Hepatocyte (in vitro differentiated cells): ENCODE results near the gene ATP2A2. TPM values are rescaled to one million over a fixed set of nuclear protein-coding genes. Genes with fewer than 3 reads are reported as not detected.

Experiments used
- DNase-seq: peaks from one replicate; pipeline ENCODE4 v3.0.0-alpha.2; 2016; ENCODE audit warnings: low spot score
- H2AFZ ChIP-seq: fragments of 200-600 bp; sonication (generic); 2 replicates; pipeline ENCODE4 v1.6.0; 2016; ENCODE audit warnings: antibody characterized with exemption, mild to moderate bottlenecking
- H3K27ac ChIP-seq: fragments of 200-600 bp; sonication (generic); 2 replicates; pipeline ENCODE4 v1.5.1; 2016; ENCODE audit warnings: mild to moderate bottlenecking
- H3K27me3 ChIP-seq: fragments of 200-600 bp; sonication (generic); 2 replicates; pipeline ENCODE4 v1.6.1; 2016
- H3K36me3 ChIP-seq: fragments of 200-600 bp; sonication (generic); replicated peaks from 2 replicates; pipeline ENCODE4 v1.5.1; 2016; ENCODE audit warnings: low read depth; ENCODE audit not compliant: insufficient read depth
- H3K4me1 ChIP-seq: fragments of 200-600 bp; sonication (generic); 2 replicates; pipeline ENCODE4 v1.5.1; 2016; ENCODE audit warnings: mild to moderate bottlenecking, moderate library complexity; ENCODE audit not compliant: insufficient read depth
- H3K4me2 ChIP-seq: fragments of 200-600 bp; sonication (generic); 2 replicates; pipeline ENCODE4 v1.6.0; 2016
- H3K4me3 ChIP-seq: fragments of 200-600 bp; sonication (generic); 2 replicates; pipeline ENCODE4 v1.5.1; 2016; ENCODE audit warnings: mild to moderate bottlenecking
- H3K79me2 ChIP-seq: fragments of 200-600 bp; sonication (generic); 2 replicates; pipeline ENCODE4 v1.6.0; 2017; ENCODE audit warnings: mild to moderate bottlenecking
- H3K9me2 ChIP-seq: fragments of 200-600 bp; sonication (generic); replicated peaks from 2 replicates; pipeline ENCODE4 v1.6.0; 2017; ENCODE audit warnings: mild to moderate bottlenecking; ENCODE audit not compliant: insufficient read depth
- H3K9me3 ChIP-seq: fragments of 200-600 bp; sonication (generic); 2 replicates; pipeline ENCODE4 v1.5.1; 2016; ENCODE audit warnings: low read depth, mild to moderate bottlenecking
- H4K20me1 ChIP-seq: fragments of 200-600 bp; sonication (generic); 2 replicates; pipeline ENCODE4 v1.6.0; 2016; ENCODE audit warnings: mild to moderate bottlenecking; ENCODE audit not compliant: insufficient read depth, poor library complexity, severe bottlenecking
- CTCF ChIP-seq: fragments of 200-600 bp; sonication (generic); IDR thresholded peaks from 2 replicates; pipeline ENCODE4 v1.5.1; 2016; ENCODE audit warnings: antibody characterized with exemption, mild to moderate bottlenecking; ENCODE audit not compliant: poor library complexity
- EZH2 ChIP-seq: fragments of 200-600 bp; sonication (generic); IDR thresholded peaks from 2 replicates; pipeline ENCODE4 v1.6.1; 2016; ENCODE audit warnings: antibody characterized with exemption, mild to moderate bottlenecking, borderline replicate concordance
- EZH2phosphoT487 ChIP-seq: fragments of 200-600 bp; sonication (generic); IDR thresholded peaks from one replicate; pipeline ENCODE4 v1.6.1; 2018; ENCODE audit warnings: antibody characterized with exemption, mild to moderate bottlenecking, low read depth, moderate library complexity; ENCODE audit not compliant: unreplicated experiment, severe bottlenecking
- WGBS: methylation state at CpG from one replicate; pipeline ENCODE4 v1.1.6; 2016; ENCODE audit warnings: low lambda C conversion rate; ENCODE audit errors: missing lambda C conversion rate; 5-methylcytosine and 5-hydroxymethylcytosine counted together
- polyA plus RNA-seq: library from polyadenylated mRNA; unstranded; fragments of >200 nt; fragmentation: Nextera tagmentation; extraction: Ambion mirVana; gene quantifications from 2 replicates; pipeline ENCODE4 v1.2.1, GENCODE V29; 2016
- total RNA-seq: library from RNA; depleted of rRNA; stranded (reverse); fragments of >200 nt; gene quantifications from 2 replicates; pipeline ENCODE4 v1.2.3, GENCODE V29; 2014

Gene ATP2A2
- total and polyA plus RNA-seq, 2 experiments from 2014 or later: 60.2 to 126 TPM

- H3K9me3 ChIP-seq: no peaks in the 10 kb centered on the region
- no peaks in the 10 kb centered on the region for H3K36me3 ChIP-seq
- H3K9me2 ChIP-seq: no peaks in the 10 kb centered on the region
Measured at GRCh38 chr12:110361216-110361615, 80.2 kb downstream of the ATP2A2 start.

GRCh38 chr12:110365489-110366320, 84.7 kb downstream of the ATP2A2 start:
- H3K79me2 ChIP-seq: no peaks in the 10 kb centered on the region
- peaks cover 6% of the 10 kb centered on the region for H3K4me1 ChIP-seq
- no peak for DNase-seq
- no peak overlapping the region for H3K27ac ChIP-seq
- 85% methylated on average over 7 of the region's 7 CpGs for WGBS
- H3K4me3 ChIP-seq: no peak overlapping the region
- no peaks in the 10 kb centered on the region for H3K27me3 ChIP-seq
- H4K20me1 ChIP-seq: no peaks in the 10 kb centered on the region
- H3K9me2 ChIP-seq: no peaks in the 10 kb centered on the region
- H2AFZ ChIP-seq: no peak overlapping the region
- no peak overlapping the region for H3K4me2 ChIP-seq
- H3K36me3 ChIP-seq: no peaks in the 10 kb centered on the region
- no peaks in the 10 kb centered on the region for H3K9me3 ChIP-seq
- no peak for TF ChIP-seq EZH2
- TF ChIP-seq CTCF: no peak
- TF ChIP-seq EZH2phosphoT487: no peak

More at GRCh38 chr12:110361216-110361615, 80.2 kb downstream of the ATP2A2 start:
- Histone ChIP-seq H3K27ac (no peak overlapping the region), H2AFZ (no peak overlapping the region), H4K20me1 (no peaks in the 10 kb centered on the region), H3K27me3 (no peaks in the 10 kb centered on the region), H3K79me2 (no peaks in the 10 kb centered on the region), H3K4me2 (no peak overlapping the region), H3K4me1 (no peaks in the 10 kb centered on the region), H3K4me3 (no peak overlapping the region)
- TF ChIP-seq CTCF (no peak), EZH2phosphoT487 (no peak), EZH2 (no peak)
- 97% methylated on average over 1 of the region's 1 CpG for WGBS
- DNase-seq: no peak

- H4K20me1 ChIP-seq: no peaks in the 10 kb centered on the region
- H2AFZ ChIP-seq: peak overlapping the region; percentile 31
- no peak overlapping the region for H3K4me2 ChIP-seq
- peaks cover 6% of the 10 kb centered on the region for H3K4me1 ChIP-seq
- H3K27ac ChIP-seq: peak overlapping the region; percentile 81
- H3K79me2 ChIP-seq: no peaks in the 10 kb centered on the region
- no peaks in the 10 kb centered on the region for H3K9me2 ChIP-seq
- DNase-seq: no peak
- no peaks in the 10 kb centered on the region for H3K27me3 ChIP-seq
- H3K9me3 ChIP-seq: no peaks in the 10 kb centered on the region
- no peaks in the 10 kb centered on the region for H3K36me3 ChIP-seq
- no peak for TF ChIP-seq CTCF
- TF ChIP-seq EZH2phosphoT487: no peak
- no peak for TF ChIP-seq EZH2
- H3K4me3 ChIP-seq: no peak overlapping the region
- 77% methylated on average over 13 of the region's 13 CpGs for WGBS
Measured at GRCh38 chr12:110366321-110367142, 85.5 kb downstream of the ATP2A2 start.
